GF-D8 (cell line): ENCODE measurements around the gene CTAG1A.
"Not testable (repeated sequence)": the region's sequence is repeated elsewhere in the genome, so short reads cannot be mapped to it uniquely, and the experiment has no call there.

Experiments
- DNase-seq: peaks from one replicate; lab custom pipeline; 2025; lab: John Stamatoyannopoulos, UW

The CTAG1A gene

DNA sequence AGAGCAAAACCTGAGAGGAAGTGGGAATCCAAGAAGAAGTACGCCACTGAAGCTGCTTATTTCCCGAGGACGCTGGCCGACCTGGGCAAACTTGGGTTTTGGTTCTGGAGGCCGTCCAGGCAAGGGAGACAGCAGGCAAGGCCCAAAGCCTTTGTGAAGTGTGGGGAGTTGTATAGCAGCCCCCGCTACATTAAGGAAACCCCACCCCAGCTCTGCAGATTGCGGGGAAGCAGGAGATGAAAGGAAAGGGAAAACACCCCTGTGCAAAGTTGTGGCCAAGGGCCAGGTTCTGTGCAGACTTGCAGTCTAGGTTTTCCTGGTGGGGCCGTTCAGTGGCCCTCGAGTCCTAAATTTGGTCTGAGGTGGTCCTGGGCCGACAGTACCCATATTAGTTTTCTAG, 11.9 kb upstream of the CTAG1A start:
- DNase-seq, result not testable (repeated sequence)

DNA sequence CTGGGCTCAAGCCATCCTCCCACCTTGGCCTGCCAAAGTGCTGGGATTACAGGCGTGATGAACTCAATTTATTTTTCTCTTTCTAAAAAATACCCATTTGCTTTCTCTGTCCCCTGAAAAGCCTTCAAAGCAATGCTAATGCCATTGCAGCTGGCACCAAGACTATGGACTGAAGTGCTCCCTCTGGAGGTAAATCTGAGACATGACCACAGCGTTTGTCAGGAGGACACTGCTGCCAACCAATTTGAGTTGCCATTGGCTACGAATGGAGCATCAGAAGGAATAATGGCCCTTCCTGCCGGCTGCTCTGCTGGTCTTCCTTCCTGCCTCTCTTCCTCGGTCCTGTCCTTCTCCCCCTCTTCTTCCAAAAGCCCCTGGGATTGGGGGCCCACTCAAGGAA, 9.9 kb upstream of the CTAG1A start:
- DNase-seq, result not testable (repeated sequence)

DNA sequence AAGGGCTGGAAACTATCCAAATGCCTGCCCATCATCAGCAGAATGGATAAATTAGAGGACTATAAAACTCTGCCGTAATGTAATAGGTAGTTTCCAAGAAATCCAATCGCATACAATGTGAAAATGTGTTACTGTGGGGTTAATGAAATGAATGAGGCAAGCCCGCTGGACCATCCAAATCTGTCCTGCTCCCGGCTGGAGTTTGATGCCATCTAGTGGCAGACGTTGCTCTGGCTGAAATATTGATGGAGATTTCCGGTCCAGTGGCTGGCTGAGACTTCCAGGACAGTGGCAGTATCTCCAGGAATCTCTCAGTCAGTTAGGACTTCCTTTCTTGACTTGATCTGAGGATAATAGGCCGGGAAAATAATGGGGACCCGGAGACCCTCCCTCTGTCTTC, 1.9 kb upstream of the CTAG1A start:
- DNase-seq, result not testable (repeated sequence)

DNA sequence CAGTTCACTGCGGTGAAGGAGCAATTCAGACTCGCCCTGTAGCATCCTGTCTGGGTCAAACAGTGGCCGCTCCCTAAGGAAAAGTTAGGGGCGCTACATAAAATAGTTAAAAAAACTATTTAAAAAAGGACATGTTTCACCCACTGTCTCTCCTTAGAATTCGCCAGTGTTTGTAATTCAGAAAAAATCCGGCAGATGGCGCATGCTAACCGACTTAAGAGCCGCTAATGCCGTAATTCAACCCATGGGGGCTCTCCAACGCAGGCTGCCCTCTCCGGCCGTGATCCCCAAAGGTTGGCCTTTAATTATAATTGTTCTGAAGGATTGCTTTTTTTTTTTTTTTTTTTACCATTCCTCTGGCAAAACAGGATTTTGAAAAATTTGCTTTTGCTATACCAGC, 5.5 kb downstream of the CTAG1A start:
- DNase-seq, result not testable (repeated sequence)

DNA sequence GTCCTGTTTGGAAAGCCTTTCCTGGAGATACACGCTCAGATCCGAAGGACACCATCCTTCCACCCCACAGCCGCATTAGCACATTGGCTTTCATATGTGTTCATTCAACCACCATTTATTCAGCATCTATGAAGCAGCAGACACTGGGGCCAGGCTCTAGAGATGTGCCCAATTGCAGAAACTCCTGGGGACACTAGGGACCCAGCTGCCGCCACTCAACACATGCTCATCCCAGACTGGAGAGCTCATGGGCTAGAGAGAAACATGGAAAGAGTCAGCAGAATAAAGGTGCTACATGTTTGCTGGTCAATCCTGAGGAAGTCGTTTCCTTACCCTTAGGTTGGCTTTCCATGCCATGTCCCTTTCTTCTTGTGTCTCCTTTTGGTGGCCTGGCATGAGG, 7.6 kb downstream of the CTAG1A start:
- no peak for DNase-seq

DNA sequence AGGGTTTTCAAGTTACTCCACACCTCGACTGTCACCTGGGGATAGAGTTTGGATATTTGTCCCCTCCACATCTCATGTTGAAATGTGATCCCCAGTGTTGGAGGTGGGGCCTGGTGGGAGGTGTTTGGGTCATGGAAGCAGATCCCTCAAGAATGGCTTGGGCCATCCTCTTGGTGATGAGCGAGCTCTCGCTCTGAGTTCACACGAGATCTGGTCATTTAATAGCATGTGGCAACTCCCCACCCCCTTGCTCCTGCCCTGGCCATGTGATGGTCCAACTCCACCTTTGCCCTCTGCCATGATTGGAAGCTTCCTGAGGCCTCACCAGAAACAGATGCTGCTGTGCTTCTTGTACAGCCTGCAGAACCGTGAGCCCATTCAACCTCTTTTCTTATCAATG, 8.3 kb downstream of the CTAG1A start:
- DNase-seq, result no peak

DNA sequence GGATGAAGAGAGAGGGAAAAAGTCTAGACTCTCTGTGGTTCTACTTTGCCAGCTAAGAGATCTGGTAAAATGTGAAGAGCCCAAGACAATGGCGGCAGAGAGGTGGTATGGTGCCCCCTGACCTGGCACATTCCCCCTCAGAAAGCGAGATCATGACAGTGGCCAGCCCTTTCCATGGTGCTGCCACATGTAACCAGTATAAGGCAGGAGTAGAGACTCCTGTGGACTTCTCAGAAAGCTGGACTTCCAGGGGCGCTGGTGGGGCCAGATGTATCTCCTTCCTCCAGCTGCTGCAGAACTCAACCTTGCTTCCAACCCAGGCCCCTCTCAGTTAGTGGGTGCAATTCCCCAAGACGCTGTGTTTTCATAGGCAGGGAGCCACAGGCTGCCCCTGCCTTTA, 9.6 kb downstream of the CTAG1A start:
- no peak for DNase-seq

DNA sequence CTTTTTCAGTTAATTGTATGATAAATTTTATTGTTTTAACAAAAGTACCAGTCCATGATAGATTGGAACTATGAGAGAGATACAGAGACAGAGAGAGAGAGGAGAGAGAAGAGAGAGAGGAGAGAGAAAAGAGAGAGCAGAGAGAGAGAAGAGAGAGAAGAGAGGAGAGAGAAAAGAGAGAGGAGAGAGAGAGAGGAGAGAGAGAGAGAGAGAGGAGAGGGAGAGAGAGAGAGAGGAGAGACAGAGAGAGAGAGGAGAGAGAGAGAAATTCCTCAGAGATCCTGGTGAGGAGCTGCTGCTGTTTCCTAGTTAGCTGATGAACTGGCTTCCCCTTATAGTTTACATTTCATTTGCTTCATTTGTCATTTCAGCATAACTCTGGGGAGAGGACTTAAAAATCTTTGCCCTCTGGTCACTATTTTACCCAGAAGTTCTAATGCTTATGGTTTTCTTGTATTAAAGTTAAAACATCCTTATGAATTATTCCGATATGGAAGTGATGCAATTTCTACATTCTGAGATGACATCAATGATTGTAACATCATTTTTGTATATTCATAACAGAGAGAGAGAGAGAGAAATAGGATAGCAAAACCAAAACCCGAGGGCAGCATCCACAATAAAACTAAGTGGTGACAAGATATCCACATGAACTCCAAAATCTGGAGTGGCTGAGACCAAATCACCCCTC, 10.8 kb downstream of the CTAG1A start:
- DNase-seq, result no peak

DNA sequence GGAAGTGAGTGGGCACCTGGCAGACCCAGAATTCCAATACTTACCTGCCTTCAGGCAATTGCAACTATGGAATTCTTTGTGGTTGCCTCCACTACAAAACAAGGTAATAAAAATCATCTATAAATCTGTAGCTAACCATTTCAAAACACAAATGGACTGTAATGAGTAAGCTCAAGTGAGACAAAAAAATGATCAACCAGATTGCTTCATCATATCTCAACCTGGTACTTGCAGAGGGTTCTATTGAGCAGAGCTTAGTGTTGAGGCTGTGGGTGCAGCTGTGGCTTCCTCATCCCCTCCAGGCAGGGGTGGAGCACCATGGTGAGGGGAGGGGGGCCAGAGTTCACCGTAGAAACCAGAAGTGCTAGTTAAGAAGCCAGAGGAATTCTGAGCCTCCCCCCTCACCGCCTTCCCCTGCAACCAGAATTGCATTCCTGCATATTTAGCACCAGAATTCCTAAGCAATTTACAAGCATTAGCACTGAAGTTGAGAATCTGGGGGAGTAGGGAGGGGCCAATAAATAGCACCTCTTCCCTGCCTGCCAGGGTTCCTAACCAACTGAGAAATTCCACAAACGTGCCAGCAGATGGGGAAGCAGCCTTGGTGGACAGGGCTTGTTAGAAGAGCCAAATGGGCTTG, 11.5 kb downstream of the CTAG1A start:
- no peak for DNase-seq

DNA sequence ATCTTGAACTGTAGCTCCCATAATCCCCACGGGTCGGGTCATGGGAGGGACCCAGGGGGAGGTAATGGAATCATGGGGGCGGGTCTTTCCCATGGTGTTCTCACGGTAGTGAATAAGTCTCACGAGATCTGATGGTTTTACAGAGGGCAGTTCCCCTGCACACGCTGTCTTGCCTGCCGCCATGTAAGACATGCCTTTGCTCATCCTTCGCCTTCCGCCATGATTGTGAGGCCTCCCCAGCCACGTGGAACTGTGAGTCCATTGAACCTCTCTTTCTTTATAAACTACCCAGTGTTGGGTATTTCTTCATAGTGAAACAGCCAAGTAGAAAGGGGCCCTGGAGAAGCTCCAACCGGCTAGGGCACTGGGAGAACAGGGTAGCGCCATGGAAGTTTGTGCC, 12.3 kb downstream of the CTAG1A start:
- DNase-seq, result no peak

DNA sequence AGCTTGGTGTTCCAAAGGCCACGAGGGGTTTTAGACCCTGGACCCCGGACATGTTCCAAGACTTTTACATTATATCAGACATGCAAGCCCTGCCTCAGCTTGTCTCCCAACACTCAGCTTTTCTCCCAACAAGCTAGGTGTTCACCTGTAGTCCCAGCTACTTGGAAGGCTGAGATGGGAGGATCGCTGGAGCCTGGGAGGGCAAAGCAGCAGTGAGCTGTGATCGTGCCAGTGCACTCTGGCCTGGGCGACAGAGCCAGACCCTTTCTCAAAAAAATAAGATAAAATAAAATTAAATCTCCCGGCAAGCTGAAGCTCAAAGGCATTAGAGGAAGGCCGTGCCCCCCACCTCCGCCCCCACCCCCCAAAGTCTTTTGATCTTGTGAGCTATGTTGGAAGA, 13.7 kb downstream of the CTAG1A start:
- DNase-seq, result no peak

DNA sequence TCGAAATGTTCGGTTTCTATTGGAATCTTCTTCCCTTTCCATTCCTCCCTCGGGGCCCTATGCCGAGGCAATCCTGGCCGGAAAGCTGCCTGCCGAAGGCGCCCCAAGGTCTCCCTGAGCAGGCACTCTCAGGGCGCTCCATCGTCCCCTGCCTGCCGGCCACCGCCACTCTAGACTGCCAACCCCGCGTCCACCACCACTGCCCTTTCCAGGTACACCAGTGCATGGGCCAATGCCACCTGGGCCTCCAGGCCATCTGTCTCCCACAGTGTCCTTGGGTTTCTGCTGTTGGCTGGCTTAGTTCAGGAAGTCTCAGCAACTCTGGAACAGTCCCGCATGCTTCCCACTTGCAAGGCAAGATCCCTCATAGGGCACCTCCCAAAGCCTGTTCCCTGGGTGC, 14.6 kb downstream of the CTAG1A start:
- no peak for DNase-seq

DNA sequence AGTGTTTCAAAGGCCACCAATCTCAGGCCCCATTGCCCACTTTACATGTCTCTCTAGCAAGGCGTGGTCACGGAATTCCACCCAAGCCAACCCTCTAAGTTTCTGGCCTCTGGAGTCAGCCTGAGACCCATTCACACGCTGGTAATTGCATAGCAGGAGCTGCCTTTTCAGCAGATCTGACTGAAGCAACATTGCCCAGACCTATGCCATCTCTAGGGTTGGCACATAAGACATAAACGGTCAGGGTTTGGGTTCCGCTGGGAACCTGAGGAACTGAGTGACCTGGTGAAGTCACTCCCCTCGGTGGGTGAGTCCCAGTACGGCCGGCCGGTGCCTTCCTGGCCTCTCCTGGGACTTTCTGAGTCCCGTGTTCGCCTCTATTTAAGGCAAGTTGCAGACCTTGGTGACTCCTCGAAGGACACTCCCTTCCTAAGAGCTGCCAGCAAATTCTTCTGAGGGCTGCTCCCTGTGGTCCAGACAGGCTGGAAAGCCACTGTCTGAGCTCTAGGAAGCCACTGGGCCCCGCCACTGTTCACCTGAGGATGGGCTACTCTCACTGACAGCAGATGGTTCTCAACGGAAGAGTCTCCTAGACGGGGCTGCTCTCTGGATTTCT, 15.9 kb downstream of the CTAG1A start:
- no peak for DNase-seq

DNA sequence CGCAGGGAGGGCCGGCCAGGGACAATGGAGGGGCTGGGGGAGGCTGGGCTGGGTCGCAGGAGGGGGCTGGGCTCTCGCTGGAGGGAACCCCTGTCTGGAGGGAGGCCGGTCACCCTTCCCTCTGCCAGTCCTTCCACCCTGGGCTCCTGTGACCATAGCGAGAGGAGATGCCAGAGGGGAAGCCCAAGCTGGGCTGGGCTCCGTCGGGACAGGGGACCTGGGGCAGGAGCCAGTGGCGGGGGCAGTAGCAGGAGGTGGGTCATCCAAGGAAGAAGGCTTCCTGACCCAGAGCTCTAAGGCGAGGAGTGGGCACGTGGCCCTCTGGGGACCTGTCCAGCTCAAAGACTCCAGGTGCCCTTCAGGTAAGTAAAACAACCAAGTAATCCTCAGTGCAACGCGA, 17.3 kb downstream of the CTAG1A start:
- DNase-seq, result no peak

DNA sequence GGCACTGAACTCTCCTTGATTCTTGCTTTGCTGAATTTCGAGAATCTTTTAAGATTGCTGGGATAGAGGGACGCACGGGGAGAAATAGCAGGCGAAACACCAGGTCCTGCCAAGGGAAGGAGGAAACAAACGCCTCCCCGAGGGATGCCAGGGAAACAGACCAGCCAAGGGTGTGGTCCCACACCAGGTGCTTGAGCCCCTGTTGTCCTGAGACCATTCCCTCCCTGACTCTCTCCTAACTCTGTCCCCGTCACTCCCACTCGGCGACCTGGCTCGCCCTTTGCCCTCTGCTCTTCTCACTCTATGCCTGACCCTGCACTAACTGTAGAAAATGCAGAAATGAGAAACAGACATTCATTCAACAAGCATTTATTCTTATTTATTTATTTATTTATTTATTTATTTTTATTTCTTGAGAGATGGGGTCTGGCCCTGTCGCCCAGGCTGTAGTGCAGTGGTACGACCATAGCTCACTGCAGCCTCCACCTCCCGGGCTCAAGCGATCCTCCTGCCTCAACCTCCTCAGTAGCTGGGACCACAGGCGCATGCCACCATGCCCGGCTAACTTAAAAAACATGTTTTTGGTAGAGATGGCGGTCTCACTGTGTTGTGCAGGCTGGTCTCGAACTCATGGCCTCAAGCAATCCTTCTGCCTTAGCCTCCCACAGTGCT, 18.0 kb downstream of the CTAG1A start:
- DNase-seq, result no peak

DNA sequence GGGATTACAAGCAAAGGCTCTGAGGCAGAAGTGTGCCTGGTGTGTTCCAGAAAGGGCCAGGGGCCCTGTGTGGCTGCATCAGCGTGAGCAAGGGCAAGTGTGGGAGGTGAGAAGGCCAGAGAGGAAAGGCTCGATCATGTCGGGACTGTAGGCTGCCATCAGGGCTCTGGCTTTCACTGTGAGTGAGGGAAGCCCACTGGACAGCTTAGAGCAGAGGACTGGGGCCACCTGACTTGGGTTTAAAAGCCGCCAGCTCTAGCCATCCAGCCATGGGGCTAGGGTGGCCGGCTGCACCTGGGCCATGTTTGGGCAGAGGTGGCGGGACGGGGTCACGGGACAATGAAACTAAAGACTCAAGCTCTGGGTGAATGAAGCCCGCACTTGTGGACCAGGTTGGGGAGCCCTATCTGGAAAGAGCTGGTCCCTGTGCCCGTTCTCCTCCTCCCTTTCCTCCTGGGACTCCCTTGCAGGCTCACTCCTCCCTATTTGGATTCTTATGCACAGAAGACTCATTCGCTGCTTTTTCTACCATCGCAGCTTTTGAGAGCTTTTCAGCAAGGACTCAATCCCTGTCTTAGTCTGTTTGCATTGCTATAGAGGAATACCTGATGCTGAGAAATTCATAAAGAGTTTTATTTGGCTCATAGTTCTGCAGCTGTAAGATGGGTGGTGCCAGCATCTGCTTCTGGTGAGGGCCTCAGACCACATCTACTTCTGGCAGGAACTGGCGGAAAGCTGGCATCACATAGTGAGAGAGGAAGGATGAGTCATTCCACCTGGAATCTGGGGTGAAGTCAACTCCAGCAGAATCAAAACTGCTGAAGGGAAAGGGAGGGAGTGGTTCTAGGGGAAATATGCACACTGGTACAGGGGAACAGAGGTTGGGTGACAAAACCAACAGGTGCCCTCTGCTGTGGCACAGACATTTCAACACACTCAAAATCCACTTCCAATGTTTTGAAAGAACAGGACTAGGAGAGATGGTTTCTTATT, 18.8 kb downstream of the CTAG1A start:
- DNase-seq, result no peak

DNA sequence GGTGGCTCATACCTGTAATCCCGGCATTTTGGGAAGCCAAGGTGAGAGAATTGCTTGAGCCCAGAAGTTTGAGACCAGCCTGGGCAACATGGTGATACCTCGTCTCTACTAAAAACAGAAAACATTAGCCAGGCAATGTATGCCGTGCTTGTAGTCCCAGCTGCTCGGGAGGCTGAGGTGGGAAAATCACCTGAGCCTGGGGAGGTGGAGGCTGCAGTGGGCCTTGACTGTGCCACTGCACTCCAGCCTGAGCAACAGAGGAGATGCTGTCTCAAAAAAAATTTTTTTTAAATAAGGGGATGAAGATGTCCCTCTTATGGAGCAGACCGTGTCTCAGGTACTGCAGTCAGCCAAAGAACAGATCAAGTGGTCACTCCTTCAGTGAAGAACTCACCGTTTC, 20.6 kb downstream of the CTAG1A start:
- DNase-seq, result no peak

DNA sequence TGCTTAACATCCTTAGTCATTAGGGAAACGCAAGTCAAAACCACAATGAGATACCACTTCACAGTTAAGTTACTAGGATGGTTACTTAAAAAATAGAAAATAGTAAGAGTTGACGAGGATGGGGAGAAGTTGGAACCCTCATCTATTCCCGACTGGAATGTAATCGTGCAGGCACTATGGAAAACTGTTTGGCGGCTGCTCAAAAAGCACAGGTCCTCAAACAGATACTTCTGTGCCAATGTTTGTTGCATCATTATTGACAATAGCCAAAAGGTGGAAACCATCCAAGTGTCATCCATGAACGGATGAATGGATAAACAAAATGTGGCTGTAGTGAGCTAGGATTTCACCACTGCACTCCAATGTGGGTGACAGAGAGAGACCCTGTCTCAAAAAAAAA, 22.4 kb downstream of the CTAG1A start:
- no peak for DNase-seq

DNA sequence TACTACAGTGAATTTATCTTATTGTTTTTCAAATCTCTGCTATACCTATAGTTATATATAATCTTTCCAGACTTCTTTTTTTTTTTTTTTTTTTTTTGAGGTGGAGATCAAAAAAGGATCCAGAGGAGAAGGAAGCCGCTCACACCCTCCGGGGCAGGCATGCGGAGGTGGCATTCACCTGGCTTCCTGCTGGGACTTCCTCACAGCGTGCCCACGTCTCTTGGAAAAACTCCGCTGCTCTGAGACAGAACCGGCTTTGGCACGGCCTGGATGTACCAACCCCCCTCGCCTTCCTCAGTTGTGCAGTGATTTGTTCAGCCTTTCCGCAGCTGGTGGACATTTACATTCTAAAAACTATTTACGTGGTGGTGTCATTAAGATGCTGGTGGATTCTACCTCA, 23.0 kb downstream of the CTAG1A start:
- DNase-seq, result not testable (repeated sequence)

DNA sequence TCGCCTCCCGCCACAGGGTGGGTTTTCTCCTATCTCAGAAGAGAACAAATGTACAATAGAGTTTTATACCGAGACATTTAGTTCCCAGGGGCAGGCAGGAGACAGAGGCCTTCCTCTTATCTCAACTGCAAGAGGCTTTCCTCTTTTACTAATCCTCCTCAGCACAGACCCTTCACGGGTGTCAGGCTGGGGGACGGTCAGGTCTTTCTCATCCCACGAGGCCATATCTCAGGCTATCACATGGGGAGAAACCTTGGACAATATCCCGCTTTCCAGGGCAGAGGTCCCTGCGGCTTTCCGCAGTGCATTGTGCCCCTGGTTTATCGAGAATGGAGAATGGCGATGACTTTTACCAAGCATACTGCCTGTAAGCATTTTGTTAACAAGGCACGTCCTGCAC, 23.9 kb downstream of the CTAG1A start:
- DNase-seq, result not testable (repeated sequence)

DNA sequence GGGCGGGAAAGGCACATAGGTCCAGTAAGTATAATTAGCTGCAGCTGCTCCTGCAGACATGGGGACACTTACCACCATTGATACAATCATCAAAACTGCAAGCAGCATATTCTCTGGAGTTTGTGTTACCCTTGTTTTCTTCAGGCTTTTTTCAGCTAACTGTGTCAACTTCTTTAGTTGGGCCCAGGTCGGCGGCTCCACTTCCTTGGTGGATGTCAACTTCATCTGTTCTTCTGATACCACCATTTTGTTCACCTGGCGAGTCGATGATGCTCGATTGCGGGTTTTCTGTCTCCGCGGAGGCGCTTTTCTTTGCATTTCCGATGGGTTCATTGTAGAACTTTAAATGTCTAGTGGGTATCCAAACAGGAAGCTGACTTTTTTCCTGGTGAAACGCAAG, 26.2 kb downstream of the CTAG1A start:
- not testable (repeated sequence) for DNase-seq

DNA sequence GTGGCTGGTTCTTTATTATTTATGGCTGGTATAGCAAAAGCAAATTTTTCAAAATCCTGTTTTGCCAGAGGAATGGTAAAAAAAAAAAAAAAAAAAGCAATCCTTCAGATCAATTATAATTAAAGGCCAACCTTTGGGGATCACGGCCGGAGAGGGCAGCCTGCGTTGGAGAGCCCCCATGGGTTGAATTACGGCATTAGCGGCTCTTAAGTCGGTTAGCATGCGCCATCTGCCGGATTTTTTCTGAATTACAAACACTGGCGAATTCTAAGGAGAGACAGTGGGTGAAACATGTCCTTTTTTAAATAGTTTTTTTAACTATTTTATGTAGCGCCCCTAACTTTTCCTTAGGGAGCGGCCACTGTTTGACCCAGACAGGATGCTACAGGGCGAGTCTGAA, 28.7 kb downstream of the CTAG1A start:
- not testable (repeated sequence) for DNase-seq
